ENCODE measurements around the gene ARHGAP22. TPM values are rescaled to one million over a fixed set of nuclear protein-coding genes. Genes with fewer than 3 reads are reported as not detected.

Gene ARHGAP22
- total RNA-seq, 1 donor from 2014 or later = 0.82 TPM

DNA sequence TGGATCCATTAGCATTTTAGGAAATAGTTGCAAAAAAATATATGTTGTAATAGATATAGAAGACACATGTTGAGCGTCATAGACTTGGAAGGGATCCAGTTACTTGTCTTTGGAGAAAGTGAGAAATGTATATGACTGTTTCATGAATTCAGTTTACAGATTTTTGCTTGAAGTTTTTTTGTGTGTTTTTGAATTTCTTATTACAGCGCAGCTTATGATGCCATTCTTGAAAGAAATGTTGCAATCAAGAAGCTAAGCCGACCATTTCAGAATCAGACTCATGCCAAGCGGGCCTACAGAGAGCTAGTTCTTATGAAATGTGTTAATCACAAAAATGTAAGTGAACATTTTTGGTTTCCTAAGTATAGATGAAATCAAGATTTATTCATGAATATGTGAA is 200.2 kb downstream of the ARHGAP22 start:
- Mint-ChIP-seq H3K4me3 (no peak overlapping the region), H3K27me3 (no peaks in the 10 kb centered on the region), H3K9me3 (no peaks in the 10 kb centered on the region), H3K36me3 (ENCODE audit: low read depth) (peaks cover 13% of the 10 kb centered on the region), H3K4me1 (no peaks in the 10 kb centered on the region), H3K27ac (no peak overlapping the region)
- TF ChIP-seq, protein P1, sequence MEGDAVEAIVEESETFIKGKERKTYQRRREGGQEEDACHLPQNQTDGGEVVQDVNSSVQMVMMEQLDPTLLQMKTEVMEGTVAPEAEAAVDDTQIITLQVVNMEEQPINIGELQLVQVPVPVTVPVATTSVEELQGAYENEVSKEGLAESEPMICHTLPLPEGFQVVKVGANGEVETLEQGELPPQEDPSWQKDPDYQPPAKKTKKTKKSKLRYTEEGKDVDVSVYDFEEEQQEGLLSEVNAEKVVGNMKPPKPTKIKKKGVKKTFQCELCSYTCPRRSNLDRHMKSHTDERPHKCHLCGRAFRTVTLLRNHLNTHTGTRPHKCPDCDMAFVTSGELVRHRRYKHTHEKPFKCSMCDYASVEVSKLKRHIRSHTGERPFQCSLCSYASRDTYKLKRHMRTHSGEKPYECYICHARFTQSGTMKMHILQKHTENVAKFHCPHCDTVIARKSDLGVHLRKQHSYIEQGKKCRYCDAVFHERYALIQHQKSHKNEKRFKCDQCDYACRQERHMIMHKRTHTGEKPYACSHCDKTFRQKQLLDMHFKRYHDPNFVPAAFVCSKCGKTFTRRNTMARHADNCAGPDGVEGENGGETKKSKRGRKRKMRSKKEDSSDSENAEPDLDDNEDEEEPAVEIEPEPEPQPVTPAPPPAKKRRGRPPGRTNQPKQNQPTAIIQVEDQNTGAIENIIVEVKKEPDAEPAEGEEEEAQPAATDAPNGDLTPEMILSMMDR (IDR thresholded peaks at IDR 0.05) = no peak
- ATAC-seq (ENCODE audit: low read depth) = no peak
- DNase-seq = no peak
- ChIA-PET CTCF (no interaction called here), POLR2A (no interaction called here)
- intact Hi-C loops (cut with micrococcal nuclease) = no loop called here

DNA sequence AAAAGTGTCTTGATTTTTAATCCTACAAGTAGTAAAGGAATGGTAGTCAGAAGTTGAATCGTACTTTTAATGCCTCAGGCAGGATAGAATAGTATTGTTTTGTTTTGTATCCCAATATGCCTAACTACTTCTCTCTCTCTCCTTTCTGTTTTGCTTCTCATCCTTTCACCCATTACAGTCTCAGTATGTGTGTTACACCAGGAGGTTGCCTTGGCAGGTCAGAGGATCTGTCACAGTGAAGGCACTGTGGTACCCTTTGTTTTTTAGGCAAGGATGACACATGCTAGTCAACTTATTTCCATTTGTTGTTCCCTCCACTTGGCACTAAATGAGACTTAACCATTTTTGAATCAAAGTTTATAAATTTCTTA is 204.0 kb downstream of the ARHGAP22 start:
- TF ChIP-seq, protein P1 (IDR thresholded peaks at IDR 0.05) = no peak
- no peak overlapping the region for H3K4me3 Mint-ChIP-seq
- no peaks in the 10 kb centered on the region for H3K27me3 Mint-ChIP-seq
- DNase-seq = no peak
- intact Hi-C loops (cut with micrococcal nuclease) = no loop called here
- peaks cover 8% of the 10 kb centered on the region for H3K36me3 Mint-ChIP-seq (ENCODE audit: low read depth)
- no peaks in the 10 kb centered on the region for H3K9me3 Mint-ChIP-seq
- no peak for ATAC-seq (ENCODE audit: low read depth)
- H3K27ac Mint-ChIP-seq = no peak overlapping the region
- ChIA-PET POLR2A (no interaction called here), CTCF (no interaction called here)
- H3K4me1 Mint-ChIP-seq = no peaks in the 10 kb centered on the region

DNA sequence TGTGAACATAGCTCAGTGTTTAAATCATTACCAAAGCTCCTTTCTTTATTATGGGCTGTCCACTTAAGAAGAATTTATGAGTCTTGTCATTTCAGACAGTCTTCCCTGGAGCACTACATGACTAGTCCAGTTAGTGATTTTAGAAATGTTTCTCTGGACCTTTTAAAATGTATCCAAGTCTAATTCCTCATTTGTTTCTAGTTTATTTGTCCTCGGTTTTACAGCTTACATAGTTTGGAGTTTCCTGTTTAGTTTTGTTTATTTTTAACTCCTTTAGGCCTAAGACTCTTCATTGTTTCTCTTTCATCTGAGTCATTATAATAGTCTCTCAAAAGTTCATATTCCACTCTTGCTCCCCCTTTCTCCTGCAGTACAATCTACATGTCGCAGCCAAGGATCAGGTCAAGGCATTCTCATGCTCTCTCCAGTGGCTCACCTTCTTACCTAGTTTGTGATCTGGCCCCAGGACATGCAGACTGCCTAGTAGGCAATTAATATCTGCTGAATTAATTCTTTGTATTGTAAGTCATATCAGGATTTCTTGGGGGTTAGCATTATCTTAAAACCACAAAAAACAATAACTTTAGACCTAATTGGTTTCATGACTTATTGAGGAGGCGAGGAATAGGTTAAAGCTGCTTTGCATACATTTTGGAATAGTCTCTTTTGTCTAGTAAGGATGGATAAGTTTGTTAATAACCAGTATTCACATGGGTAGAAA is 204.6 kb downstream of the ARHGAP22 start:
- TF ChIP-seq, protein P1 (IDR thresholded peaks at IDR 0.05) = no peak

DNA sequence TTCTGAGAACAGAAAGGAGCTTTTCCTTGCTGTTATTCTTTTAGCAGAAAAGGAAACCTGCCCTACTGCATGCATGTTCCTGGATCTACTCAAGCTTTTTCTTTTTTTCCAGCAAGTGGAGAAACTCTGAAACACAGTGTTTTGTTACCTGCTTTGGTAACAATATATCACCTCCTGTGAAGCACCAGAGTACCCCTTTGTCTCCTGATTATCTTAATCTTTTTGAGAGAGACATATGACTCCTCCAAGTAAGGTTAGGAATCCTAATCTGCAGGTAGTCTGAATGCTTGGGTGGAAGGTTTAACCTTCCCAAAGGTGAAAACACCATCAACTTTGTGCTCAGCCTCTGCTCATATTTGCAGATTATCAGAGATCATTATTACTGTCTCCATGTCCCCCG is 205.3 kb downstream of the ARHGAP22 start:
- intact Hi-C loops (cut with micrococcal nuclease) = no loop called here
- ChIA-PET CTCF (no interaction called here), POLR2A (no interaction called here)
- Mint-ChIP-seq H3K27me3 (no peaks in the 10 kb centered on the region), H3K27ac (no peak overlapping the region), H3K4me1 (no peaks in the 10 kb centered on the region), H3K9me3 (no peaks in the 10 kb centered on the region), H3K36me3 (ENCODE audit: low read depth) (peaks cover 2% of the 10 kb centered on the region), H3K4me3 (no peak overlapping the region)
- TF ChIP-seq, protein P1 (IDR thresholded peaks at IDR 0.05) = no peak
- ATAC-seq (ENCODE audit: low read depth) (no peak), DNase-seq (no peak)

More for the DNA sequence above, 204.6 kb downstream of the ARHGAP22 start:
- no peak overlapping the region for H3K27ac Mint-ChIP-seq
- CTCF ChIA-PET = interaction anchor here (0.6 kb wide), 1 partner anchor 30 kb away, joined by 3 read pairs; no protein-coding TSS in a partner anchor
- DNase-seq (no peak), ATAC-seq (ENCODE audit: low read depth) (no peak)
- no peaks in the 10 kb centered on the region for H3K4me1 Mint-ChIP-seq
- H3K27me3 Mint-ChIP-seq = no peaks in the 10 kb centered on the region
- H3K9me3 Mint-ChIP-seq = no peaks in the 10 kb centered on the region
- no peak overlapping the region for H3K4me3 Mint-ChIP-seq
- intact Hi-C loops (cut with micrococcal nuclease) = no loop called here
- H3K36me3 Mint-ChIP-seq (ENCODE audit: low read depth) = peaks cover 5% of the 10 kb centered on the region
- POLR2A ChIA-PET = no interaction called here

DNA sequence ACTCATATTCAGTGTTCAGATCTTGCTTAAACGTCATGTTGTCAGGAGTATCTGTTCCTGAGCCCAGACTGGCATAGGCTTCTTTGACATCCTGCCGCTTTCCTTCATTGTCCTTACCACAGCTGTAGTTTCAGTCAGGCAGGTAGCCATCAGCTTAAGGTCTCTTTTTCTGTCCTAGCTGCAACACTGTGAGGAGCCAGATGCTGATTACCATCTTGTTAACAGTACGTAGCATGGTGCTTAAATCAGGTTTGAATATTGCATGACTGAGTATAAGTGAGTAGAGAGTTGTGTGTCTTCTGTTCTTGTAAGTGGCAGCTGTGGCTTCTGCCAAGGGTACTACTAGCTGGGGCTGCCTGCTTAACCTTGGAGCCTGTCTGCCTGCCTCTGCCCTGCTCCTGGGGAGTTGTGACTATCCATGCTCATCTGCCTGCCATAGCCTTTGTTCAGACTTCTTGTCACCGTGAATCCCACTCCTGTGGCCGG is 205.8 kb downstream of the ARHGAP22 start:
- Mint-ChIP-seq H3K4me1 (no peaks in the 10 kb centered on the region), H3K36me3 (ENCODE audit: low read depth) (peaks cover 1% of the 10 kb centered on the region), H3K9me3 (no peaks in the 10 kb centered on the region), H3K27me3 (no peaks in the 10 kb centered on the region), H3K4me3 (no peak overlapping the region), H3K27ac (no peak overlapping the region)
- TF ChIP-seq, protein P1 (IDR thresholded peaks at IDR 0.05) = no peak
- ChIA-PET CTCF (no interaction called here), POLR2A (no interaction called here)
- ATAC-seq (ENCODE audit: low read depth) = no peak
- no peak for DNase-seq
- intact Hi-C loops (cut with micrococcal nuclease) = no loop called here

All from activated B cell treated with CpG ODN at 0.5 μM for 24 hours (primary cell).